GM19467 (cell line): ENCODE results near the gene NOTCH1.

Source experiments
- ATAC-seq: cut with Tn5 transposase; IDR thresholded peaks from one replicate; pipeline ENCODE4 v1.9.1; 2021; ENCODE audit warnings: mild to moderate bottlenecking, moderate library complexity; ENCODE audit not compliant: unreplicated experiment

Gene NOTCH1

GRCh38 chr9:136518623-136519022 is 27.2 kb downstream of the NOTCH1 start:
- ATAC-seq: no peak

GRCh38 chr9:136517950-136518349 is 27.9 kb downstream of the NOTCH1 start:
- no peak for ATAC-seq

GRCh38 chr9:136517012-136517743 is 28.7 kb downstream of the NOTCH1 start:
- no peak for ATAC-seq

- no peak for ATAC-seq
Measured at GRCh38 chr9:136516191-136516654, 29.6 kb downstream of the NOTCH1 start.

- ATAC-seq: no peak
Measured at GRCh38 chr9:136515276-136515675, 30.6 kb downstream of the NOTCH1 start.

GRCh38 chr9:136514022-136514714 is 31.7 kb downstream of the NOTCH1 start:
- no peak for ATAC-seq

GRCh38 chr9:136513191-136513590 is 32.7 kb downstream of the NOTCH1 start:
- no peak for ATAC-seq

- no peak for ATAC-seq
Measured at GRCh38 chr9:136512651-136513071, 33.2 kb downstream of the NOTCH1 start.

GRCh38 chr9:136511670-136512592 is 33.9 kb downstream of the NOTCH1 start:
- ATAC-seq: no peak

GRCh38 chr9:136511144-136511669 is 34.6 kb downstream of the NOTCH1 start:
- no peak for ATAC-seq

- ATAC-seq: no peak
Measured at GRCh38 chr9:136510561-136510960, 35.3 kb downstream of the NOTCH1 start.

GRCh38 chr9:136509549-136509948 is 36.3 kb downstream of the NOTCH1 start:
- no peak for ATAC-seq

GRCh38 chr9:136508729-136509500 is 36.9 kb downstream of the NOTCH1 start:
- ATAC-seq: no peak

GRCh38 chr9:136507992-136508375 is 37.9 kb downstream of the NOTCH1 start:
- ATAC-seq: no peak

- no peak for ATAC-seq
Measured at GRCh38 chr9:136507221-136507991, 38.4 kb downstream of the NOTCH1 start.

- no peak for ATAC-seq
Measured at GRCh38 chr9:136506425-136506824, 39.4 kb downstream of the NOTCH1 start.

GRCh38 chr9:136505406-136506403 is 40.1 kb downstream of the NOTCH1 start:
- no peak for ATAC-seq
